ENCODE measurements around the gene FADS1. TPM values are rescaled to one million over a fixed set of nuclear protein-coding genes. Genes with fewer than 3 reads are reported as not detected.
A peak's percentile ranks its signal among the peaks of the same experiment; 100 is the strongest.

FADS1 gene
- total and polyA plus RNA-seq, 2 donors (not counting 3 experiments of a cell fraction or from before 2014, with no cell fraction given): 110 to 121 TPM

DNA sequence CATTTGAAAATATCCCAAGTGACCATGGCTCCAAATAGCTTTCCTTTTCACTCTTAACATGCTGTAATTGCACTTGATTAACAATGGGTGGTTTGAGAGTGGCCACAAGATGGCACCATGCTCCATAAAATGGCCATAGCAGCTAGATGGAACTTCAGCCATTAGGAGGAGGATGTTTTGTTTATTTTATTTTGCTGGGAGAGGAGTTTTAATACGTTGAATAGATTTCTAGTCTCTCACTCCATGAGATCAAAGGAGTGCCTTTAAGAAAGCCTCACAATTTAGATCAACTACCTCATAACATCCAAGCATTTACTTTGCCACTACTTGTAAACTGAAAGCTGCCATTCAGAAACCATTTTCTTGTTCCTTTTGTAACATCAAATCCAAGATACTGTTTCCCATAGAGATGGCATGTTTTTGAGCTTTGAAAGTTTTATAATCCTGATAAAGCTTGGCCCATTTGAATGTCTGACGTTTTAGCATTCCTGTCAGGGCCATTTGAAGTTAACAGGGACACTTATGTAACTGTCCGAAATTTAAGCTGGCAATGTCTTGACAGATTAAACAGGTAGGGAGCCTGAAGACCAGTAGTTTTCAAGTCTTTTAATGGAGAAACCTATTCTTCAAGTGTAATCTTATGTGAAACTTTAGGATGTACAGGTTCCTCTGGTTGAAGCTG, 19.4 kb downstream of the FADS1 start:
- peak overlapping the region; percentile 23 for H3K4me2 ChIP-seq (ENCODE audit: insufficient read depth, low read length)
- intact Hi-C loops (cut with micrococcal nuclease): loop anchor here (1.0 to 2.0 kb wide), 6 partner anchors 18 to 311 kb away; no protein-coding TSS in a partner anchor

More for the DNA sequence above, 19.4 kb downstream of the FADS1 start:
- peak overlapping the region; percentile 44 for H3K27ac ChIP-seq (ENCODE audit: insufficient read depth, low read depth, low read length)
- H3K9me3 ChIP-seq (replicated peaks; ENCODE audit: control insufficient read depth, insufficient read depth, low read length): no peaks in the 10 kb centered on the region
- H3K9me1 ChIP-seq (replicated peaks; ENCODE audit: control insufficient read depth, extremely low read depth, insufficient read depth, low read length): no peaks in the 10 kb centered on the region
- CTCF ChIA-PET: interaction anchor here (0.6 to 4.4 kb wide), 54 partner anchors 8 to 563 kb away, joined by 3 to 134 read pairs (median 5); partner anchors contain the start of genes FADS1, FADS2 and FADS3
- no peaks in the 10 kb centered on the region for H4K20me1 ChIP-seq (replicated peaks; ENCODE audit: control insufficient read depth, extremely low read depth, insufficient read depth, low read length)
- H3K4me3 ChIP-seq (replicated peaks in 1 of 3; ENCODE audit: insufficient read depth in 1 of 3, low read depth in 1 of 3, low read length in 3 of 3): no peak overlapping the region
- BruUV-seq (replicated peaks): no TSS peak
- H3K79me2 ChIP-seq (ENCODE audit: control insufficient read depth, insufficient read depth, low read length): peaks cover 53% of the 10 kb centered on the region
- peak; percentile 91 for DNase-seq (ENCODE audit: low read depth, low spot score)
- POLR2A ChIA-PET: interaction anchor here (0.5 to 1.5 kb wide), 6 partner anchors 18 to 165 kb away, joined by 3 to 5 read pairs (median 4); partner anchors contain the start of gene FADS1
- H3K9ac ChIP-seq (replicated peaks; ENCODE audit: extremely low read depth, insufficient read depth, low read length): no peak overlapping the region
- peak; percentile 95 for FAIRE-seq
- peaks cover 19% of the 10 kb centered on the region for H3K4me1 ChIP-seq (ENCODE audit: control insufficient read depth, extremely low read depth, insufficient read depth, low read length)
- peaks cover 3 to 9% of the 10 kb centered on the region in 2 experiments for H3K36me3 ChIP-seq (ENCODE audit: control insufficient read depth in 2 of 2, extremely low read depth in 1 of 2, insufficient read depth in 2 of 2, low read length in 2 of 2)
- no peaks in the 10 kb centered on the region for H3K27me3 ChIP-seq (ENCODE audit: control insufficient read depth in 2 of 2, insufficient read depth in 2 of 2, low read length in 2 of 2)
- TF ChIP-seq EZH2 (IDR thresholded peaks at IDR 0.05; ENCODE audit: borderline replicate concordance, low read depth, low read length, severe bottlenecking) (no peak), FOS (IDR thresholded peaks at IDR 0.05; ENCODE audit: borderline replicate concordance, insufficient read depth, low read length) (no peak), POLR2A (IDR thresholded peaks at IDR 0.05; ENCODE audit: low read depth, low read length) (no peak), POLR2AphosphoS5 (IDR thresholded peaks at IDR 0.05; ENCODE audit: insufficient read depth, low read depth, low read length) (no peak), MYC (IDR thresholded peaks at IDR 0.05; ENCODE audit: low read depth, low read length) (no peak), GATA2 (IDR thresholded peaks at IDR 0.05; ENCODE audit: insufficient read depth, insufficient read length, low read depth, low read length) (no peak), JUN (IDR thresholded peaks at IDR 0.05; ENCODE audit: borderline replicate concordance, insufficient read depth, insufficient read length, low read depth) (no peak)
- TF ChIP-seq, protein P1, sequence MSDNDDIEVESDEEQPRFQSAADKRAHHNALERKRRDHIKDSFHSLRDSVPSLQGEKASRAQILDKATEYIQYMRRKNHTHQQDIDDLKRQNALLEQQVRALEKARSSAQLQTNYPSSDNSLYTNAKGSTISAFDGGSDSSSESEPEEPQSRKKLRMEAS (IDR thresholded peaks at IDR 0.05; ENCODE audit: insufficient read depth, insufficient read length): peak; percentile 10
- TF ChIP-seq, protein P2, sequence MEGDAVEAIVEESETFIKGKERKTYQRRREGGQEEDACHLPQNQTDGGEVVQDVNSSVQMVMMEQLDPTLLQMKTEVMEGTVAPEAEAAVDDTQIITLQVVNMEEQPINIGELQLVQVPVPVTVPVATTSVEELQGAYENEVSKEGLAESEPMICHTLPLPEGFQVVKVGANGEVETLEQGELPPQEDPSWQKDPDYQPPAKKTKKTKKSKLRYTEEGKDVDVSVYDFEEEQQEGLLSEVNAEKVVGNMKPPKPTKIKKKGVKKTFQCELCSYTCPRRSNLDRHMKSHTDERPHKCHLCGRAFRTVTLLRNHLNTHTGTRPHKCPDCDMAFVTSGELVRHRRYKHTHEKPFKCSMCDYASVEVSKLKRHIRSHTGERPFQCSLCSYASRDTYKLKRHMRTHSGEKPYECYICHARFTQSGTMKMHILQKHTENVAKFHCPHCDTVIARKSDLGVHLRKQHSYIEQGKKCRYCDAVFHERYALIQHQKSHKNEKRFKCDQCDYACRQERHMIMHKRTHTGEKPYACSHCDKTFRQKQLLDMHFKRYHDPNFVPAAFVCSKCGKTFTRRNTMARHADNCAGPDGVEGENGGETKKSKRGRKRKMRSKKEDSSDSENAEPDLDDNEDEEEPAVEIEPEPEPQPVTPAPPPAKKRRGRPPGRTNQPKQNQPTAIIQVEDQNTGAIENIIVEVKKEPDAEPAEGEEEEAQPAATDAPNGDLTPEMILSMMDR (IDR thresholded peaks at IDR 0.05; ENCODE audit: extremely low read depth in 1 of 2, insufficient read depth in 1 of 2, low read depth in 1 of 2, low read length in 2 of 2): peak; percentile 58 to 75
- dilution Hi-C loops (cut with MboI; ENCODE audit: extremely low pct_ligation_motif_present, low sequenced_read_pairs): no loop called here
- no peak overlapping the region for H2AFZ ChIP-seq (ENCODE audit: low read depth, low read length)

Data from endothelial cell of umbilical vein (primary cell).